Stimulated activated naive CD8-positive, alpha-beta T cell treated with anti-CD3 and anti-CD28 coated beads, Interleukin-15, Interleukin-2, amounts not matched to agents 100 U/mL and 50 U/mL, for 24 hours (primary cell): ENCODE data around the gene KICS2.
"Not testable (repeated sequence)": the region's sequence is repeated elsewhere in the genome, so short reads cannot be mapped to it uniquely, and the experiment has no call there.

Source experiments
- ATAC-seq: fragments of 150-1000 bp; cut with Tn5 transposase; one replicate; pipeline ENCODE4 v1.10.0; 2021
- DNase-seq: peaks from one replicate; pipeline ENCODE4 v3.0.0; 2021

KICS2 gene

GRCh38 chr12:64216239-64216638, 5.9 kb downstream of the KICS2 start:
- no peak for DNase-seq

GRCh38 chr12:64212119-64212746, 9.9 kb downstream of the KICS2 start:
- no peak for ATAC-seq

More at GRCh38 chr12:64216239-64216638, 5.9 kb downstream of the KICS2 start:
- ATAC-seq, result no peak

GRCh38 chr12:64207453-64207852, 14.6 kb downstream of the KICS2 start:
- no peak for DNase-seq
- no peak for ATAC-seq

More at GRCh38 chr12:64212119-64212746, 9.9 kb downstream of the KICS2 start:
- DNase-seq, result no peak

- DNase-seq (no peak), ATAC-seq (no peak)
Observed at GRCh38 chr12:64205542-64205941, 16.6 kb downstream of the KICS2 start.

- ATAC-seq, result no peak
- no peak for DNase-seq
Observed at GRCh38 chr12:64203775-64204174, 18.3 kb downstream of the KICS2 start.

- no peak for ATAC-seq
- DNase-seq, result no peak
Observed at GRCh38 chr12:64203036-64203435, 19.1 kb downstream of the KICS2 start.

GRCh38 chr12:64195841-64196240, 26.3 kb downstream of the KICS2 start:
- DNase-seq, ATAC-seq: not testable (repeated sequence)

- no peak for ATAC-seq
- DNase-seq, result no peak
Observed at GRCh38 chr12:64194333-64195149, 27.6 kb downstream of the KICS2 start.

GRCh38 chr12:64193931-64194330, 28.2 kb downstream of the KICS2 start:
- no peak for DNase-seq
- no peak for ATAC-seq

- ATAC-seq (no peak), DNase-seq (no peak)
Observed at GRCh38 chr12:64192644-64193444, 29.3 kb downstream of the KICS2 start.

- DNase-seq, result no peak
- no peak for ATAC-seq
Observed at GRCh38 chr12:64190140-64190539, 32.0 kb downstream of the KICS2 start.

GRCh38 chr12:64189530-64189929, 32.6 kb downstream of the KICS2 start:
- DNase-seq (no peak), ATAC-seq (no peak)

- no peak for DNase-seq
- no peak for ATAC-seq
Observed at GRCh38 chr12:64187794-64188193, 34.3 kb downstream of the KICS2 start.

- ATAC-seq, result no peak
- no peak for DNase-seq
Observed at GRCh38 chr12:64187370-64187769, 34.7 kb downstream of the KICS2 start.

- peak; percentile 61 for ATAC-seq
- no peak for DNase-seq
Observed at GRCh38 chr12:64186789-64187188, 35.3 kb downstream of the KICS2 start.

- no peak for ATAC-seq
Observed at GRCh38 chr12:64184216-64184615, 37.9 kb downstream of the KICS2 start.

GRCh38 chr12:64181430-64182291, 40.4 kb downstream of the KICS2 start:
- ATAC-seq (no peak), DNase-seq (no peak)

More at GRCh38 chr12:64184216-64184615, 37.9 kb downstream of the KICS2 start:
- DNase-seq, result no peak

- no peak for ATAC-seq
- no peak for DNase-seq
Observed at GRCh38 chr12:64180951-64181350, 41.1 kb downstream of the KICS2 start.

- DNase-seq, result no peak
- ATAC-seq, result no peak
Observed at GRCh38 chr12:64178122-64178521, 44.0 kb downstream of the KICS2 start.

GRCh38 chr12:64177001-64177400, 45.1 kb downstream of the KICS2 start:
- ATAC-seq, result no peak
- no peak for DNase-seq

GRCh38 chr12:64175254-64175945, 46.7 kb downstream of the KICS2 start:
- no peak for DNase-seq
- no peak for ATAC-seq
